ENCODE data around the gene HCN4.

DNA sequence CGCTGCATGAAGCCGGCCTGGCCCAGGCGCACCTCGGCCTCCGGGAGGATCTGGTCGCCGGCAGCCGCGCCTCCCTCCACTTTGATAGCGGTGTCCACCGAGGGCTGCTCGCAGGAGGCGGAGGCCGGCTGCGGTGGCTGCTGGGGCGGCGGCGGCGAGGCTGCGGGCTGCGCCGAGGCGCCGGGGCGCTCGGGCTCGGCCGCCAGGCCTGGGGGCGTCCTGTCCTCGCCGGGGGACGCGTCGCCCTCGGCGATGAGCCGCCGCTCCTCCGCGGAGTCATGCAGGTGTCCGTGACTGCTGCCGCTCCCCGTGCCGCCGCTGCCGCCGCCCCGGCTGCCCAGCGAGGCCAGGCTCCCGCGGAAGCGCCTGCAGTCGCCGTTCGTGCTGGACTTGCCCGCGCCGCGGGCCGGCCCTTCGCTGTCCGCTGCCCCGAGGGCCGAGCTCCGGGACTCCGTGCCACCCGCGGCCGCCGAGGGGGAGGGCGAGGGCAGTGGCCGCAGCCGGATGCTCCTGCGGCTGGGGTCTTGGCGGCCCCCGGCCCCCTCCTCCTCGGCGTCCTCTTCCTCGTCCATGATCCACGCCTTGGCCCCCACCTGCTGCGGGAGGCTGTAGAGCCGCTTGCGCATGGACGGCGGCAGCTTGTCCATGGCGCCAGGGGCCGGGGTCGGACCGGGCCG, 996 bp downstream of the HCN4 start:
- TF ChIP-seq, protein P1, sequence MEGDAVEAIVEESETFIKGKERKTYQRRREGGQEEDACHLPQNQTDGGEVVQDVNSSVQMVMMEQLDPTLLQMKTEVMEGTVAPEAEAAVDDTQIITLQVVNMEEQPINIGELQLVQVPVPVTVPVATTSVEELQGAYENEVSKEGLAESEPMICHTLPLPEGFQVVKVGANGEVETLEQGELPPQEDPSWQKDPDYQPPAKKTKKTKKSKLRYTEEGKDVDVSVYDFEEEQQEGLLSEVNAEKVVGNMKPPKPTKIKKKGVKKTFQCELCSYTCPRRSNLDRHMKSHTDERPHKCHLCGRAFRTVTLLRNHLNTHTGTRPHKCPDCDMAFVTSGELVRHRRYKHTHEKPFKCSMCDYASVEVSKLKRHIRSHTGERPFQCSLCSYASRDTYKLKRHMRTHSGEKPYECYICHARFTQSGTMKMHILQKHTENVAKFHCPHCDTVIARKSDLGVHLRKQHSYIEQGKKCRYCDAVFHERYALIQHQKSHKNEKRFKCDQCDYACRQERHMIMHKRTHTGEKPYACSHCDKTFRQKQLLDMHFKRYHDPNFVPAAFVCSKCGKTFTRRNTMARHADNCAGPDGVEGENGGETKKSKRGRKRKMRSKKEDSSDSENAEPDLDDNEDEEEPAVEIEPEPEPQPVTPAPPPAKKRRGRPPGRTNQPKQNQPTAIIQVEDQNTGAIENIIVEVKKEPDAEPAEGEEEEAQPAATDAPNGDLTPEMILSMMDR (IDR thresholded peaks at IDR 0.05 in 4 of 5, conservative IDR thresholded peaks at IDR 0.05 in 1 of 5): no peak
- no peak for TF ChIP-seq POLR2A (IDR thresholded peaks at IDR 0.05)
